ENCODE data around the gene THRB.

Gene THRB

GRCh38 chr3:24343084-24343783 is 151.4 kb downstream of the THRB start:
- DNase-seq = peak; percentile 41

DNA sequence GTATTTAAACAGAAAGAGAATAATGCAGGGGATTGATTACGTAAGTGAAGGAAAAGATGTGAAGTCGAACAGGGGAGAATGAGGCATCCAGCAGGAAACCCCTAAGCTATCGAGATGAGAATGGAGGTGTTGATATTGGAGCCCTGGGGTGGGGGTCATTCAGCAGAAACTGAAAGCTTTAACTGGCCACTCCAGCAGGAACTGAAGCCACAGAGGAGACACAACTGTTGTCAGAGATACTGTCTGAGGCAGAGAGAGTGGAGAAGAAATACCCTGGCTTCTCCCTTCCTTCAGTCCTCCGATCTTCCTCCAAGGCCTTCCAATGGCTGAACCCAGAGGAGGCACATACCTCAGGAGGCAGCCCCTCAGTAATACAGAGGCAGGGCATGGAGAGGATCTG is 152.4 kb downstream of the THRB start:
- DNase-seq = no peak

GRCh38 chr3:24341668-24342067 is 153.0 kb downstream of the THRB start:
- DNase-seq = peak; percentile 57

GRCh38 chr3:24340966-24341365 is 153.7 kb downstream of the THRB start:
- no peak for DNase-seq

DNA sequence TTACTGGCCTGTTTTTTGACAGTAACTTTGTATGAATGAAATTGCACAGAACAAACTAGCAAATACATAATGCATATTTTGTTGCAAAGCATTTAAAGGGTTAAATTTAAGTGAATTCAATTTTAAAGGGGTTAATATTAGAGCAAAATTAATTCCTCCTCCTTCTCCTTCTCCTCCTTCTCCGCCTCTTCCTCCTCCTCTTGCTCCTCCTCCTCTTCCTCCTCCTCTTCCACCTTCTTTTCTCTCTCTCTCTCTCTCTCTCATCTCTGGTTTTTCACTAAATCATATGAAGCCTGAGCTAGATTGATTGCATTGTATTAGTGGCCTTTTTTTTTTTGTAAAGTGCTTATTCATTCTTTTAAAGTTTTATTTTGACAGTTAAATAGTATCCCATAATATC is 154.5 kb downstream of the THRB start:
- DNase-seq = no peak

- DNase-seq = no peak
Measured at GRCh38 chr3:24339266-24339825, 155.3 kb downstream of the THRB start.

DNA sequence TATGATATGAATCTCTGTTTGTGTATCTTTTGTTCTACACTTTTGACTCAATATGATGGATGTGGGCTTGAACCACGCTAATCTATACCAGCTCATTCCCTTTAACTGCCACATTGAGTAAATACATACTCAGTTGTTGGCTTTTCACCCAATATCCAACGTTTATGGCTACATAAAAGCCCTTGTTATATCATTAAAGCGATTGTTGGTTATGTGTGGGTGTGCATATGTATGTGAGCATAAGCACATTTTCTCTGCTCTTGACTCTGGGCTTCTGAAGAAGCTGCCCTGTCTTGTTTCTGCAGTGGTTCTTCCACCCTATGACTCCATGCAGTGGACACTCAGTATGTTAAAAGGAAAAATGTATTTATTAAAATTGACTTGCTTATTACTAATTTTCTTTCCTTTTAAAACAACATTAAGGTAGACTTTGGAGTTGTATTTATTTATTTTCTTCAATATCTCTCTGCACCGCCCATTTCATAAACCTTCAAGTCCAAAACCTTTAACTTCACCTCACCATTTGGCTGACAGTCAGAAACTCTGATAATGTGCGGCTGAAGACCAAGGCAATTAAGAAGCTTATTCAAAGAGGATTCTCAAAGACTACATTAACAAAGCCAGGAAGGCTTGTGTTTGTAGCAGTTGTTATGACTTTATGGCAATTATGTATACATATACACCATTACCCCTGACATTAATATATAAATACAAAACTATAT is 156.1 kb downstream of the THRB start:
- no peak for DNase-seq

GRCh38 chr3:24336101-24336500 is 158.5 kb downstream of the THRB start:
- no peak for DNase-seq

- no peak for DNase-seq
Measured at GRCh38 chr3:24332092-24332491, 162.6 kb downstream of the THRB start.

DNA sequence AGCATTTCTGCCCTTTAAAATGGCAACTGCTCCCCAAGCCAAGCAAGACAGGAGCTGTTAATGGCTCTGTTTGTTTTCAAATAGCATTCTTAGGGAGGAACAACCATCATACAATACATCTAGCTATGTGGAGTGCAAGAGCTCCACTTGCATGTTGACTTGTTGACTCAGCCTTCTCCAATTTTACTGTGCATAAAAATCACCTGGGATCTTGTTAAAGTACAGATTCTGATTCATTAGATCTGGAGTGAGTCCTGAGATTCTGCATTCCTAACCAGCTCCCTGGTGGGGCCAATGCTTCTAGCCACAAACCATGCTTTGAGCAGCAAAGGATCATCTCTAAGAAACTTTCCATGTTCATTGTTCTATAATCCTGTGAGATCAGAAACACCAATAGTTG is 171.4 kb downstream of the THRB start:
- DNase-seq = no peak

DNA sequence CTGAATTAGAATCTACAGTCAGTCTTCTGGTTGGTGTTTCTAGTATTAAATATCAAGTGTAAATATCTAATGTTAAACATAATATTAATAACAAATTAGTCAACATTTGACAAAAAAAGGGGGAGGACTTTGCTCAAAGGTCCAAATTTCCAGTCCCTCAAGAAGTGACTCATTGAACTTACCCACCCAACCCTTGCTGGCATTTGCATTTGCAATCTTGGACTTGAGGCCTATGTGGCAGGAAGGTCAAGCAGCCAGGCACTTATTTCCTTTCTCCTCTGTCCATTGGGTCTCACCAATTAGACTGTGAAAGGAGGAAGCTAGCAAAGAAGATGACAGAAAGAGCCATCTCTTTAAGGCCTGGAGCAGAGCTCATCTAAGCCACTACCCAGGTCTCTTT is 174.0 kb downstream of the THRB start:
- DNase-seq = no peak

GRCh38 chr3:24318677-24319287 is 175.9 kb downstream of the THRB start:
- no peak for DNase-seq

- no peak for DNase-seq
Measured at GRCh38 chr3:24316887-24317383, 177.7 kb downstream of the THRB start.

DNA sequence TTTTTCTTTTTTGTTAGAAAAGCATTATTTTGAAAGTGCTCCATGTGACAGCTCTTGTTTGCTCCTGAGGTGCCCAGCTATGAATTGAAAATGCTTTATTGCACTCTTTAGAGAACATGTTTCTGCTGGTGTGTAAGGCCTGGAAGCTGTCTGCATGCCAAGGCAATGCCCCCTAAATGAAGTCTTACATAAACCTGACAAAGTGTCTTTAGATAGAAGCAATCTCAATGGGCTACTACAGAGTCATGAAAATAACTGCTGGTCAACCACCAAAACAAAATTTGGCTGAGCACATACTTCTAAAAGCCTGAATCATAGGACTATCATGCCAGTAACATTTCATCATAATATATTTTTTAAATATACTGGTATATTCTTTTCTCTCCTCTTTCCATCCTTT is 178.7 kb downstream of the THRB start:
- DNase-seq = no peak

- DNase-seq = no peak
Measured at GRCh38 chr3:24315356-24315755, 179.3 kb downstream of the THRB start.

DNA sequence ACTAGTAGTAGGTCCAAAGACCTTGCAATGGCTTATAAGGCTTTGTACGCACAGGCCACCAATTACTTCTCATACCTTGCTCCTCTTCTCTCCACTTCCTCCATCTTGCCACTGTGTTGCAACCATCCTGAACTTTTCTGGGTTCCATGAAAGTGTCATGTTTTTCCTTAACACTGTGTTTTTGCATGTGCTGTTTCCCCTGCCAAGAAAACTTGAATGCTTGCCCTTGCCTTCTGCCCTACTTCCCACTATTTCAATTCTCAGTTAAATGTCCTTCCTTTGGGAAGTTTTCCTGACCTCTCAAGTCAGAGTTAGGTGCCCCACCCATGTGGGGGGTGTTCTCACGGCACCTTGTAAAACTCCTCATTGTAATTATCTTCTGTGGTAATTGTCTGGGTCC is 182.8 kb downstream of the THRB start:
- no peak for DNase-seq

DNA sequence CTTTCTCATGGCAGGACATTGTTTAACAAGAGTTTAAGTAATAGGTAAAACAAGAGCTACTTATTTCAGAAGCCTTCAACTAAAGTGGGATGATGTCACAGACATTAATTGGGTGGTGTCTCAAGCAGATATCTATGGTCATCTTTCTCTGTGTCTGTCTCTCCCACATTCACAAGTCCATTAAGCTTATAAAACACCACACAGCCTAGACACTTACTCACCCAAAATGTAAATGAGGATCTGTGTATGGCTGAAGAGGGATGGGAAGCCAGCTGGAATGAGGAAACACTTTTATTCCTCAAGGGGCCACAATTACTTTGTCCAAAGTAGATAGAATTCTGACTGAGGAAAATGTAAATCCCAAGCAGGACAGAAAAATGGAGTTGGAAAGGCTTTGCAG is 183.8 kb downstream of the THRB start:
- no peak for DNase-seq

- no peak for DNase-seq
Measured at GRCh38 chr3:24306518-24306917, 188.1 kb downstream of the THRB start.

GRCh38 chr3:24305795-24306467 is 188.7 kb downstream of the THRB start:
- peak; percentile 91 for DNase-seq

DNA sequence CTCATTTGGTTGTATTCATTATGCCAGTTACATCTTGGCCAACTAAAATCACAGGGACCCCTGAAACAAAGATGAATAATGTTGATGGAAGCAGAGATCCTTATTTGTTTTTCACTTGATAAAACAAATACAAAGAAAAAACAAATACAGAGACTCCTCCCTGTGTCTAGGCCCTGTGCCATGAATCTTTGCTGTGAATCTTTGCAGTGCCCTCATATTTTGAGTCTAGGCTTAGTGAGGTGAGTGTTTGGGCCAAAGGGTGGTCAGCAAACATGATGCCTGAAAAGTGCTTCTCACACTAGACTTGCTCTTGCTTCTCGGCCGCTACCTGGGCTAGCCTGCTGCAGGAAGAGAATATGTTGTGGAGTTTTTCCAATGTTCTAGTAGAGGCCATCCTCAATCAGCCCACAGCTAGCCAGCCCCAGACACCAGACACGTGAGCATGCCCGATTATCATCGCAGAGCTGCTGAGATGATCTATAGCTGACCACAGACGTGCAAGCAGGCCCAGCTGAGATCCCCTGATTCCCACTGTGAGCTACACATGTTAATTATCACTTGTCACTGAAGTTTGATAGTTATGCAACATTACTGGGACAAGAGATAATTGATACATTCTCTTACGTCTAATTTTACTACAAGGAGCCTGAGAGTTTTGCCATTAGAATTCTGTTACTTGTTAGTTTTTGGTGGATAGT is 191.4 kb downstream of the THRB start:
- DNase-seq = peak; percentile 85

- DNase-seq = no peak
Measured at GRCh38 chr3:24302396-24302795, 192.3 kb downstream of the THRB start.

DNA sequence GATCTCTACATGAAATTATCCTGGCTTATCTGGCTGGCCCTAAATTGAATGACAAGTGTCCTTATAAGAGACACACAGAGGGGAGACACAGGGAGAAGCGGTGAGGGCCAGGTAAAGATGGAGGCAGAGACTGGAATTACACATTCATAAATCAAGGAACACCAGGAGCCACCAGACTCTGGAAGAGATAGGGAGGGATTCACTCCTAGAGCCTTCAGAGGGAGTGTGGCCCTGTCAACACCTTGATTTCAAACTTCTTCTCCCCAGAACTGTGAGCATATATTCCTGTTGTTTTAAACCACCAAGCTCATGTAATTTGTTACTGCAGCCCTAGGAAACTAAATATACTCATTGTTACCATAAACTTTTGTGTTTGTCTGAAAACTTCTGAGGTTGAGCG is 193.7 kb downstream of the THRB start:
- no peak for DNase-seq

Data from hematopoietic multipotent progenitor cell treated with erythropoietin and hydrocortisone succinate and interleukin-3 and kit ligand, for 8 days (in vitro differentiated cells).